Prostate gland (tissue), 2 donors: Measurements from ENCODE around the gene TTC38. TPM values are rescaled to one million over a fixed set of nuclear protein-coding genes. Genes with fewer than 3 reads are reported as not detected.

Experiments
- DNase-seq: peaks from one replicate; pipeline ENCODE4 v3.0.0-alpha.2; 2019; ENCODE audit warnings: low spot score
- H3K27ac ChIP-seq, 2 donors: fragments of 200-600 bp; sonication (generic); 2 replicates each; pipeline ENCODE4 v1.5.1; 2017 to 2019
- H3K27me3 ChIP-seq: fragments of 200-600 bp; sonication (generic); replicated peaks from 2 replicates; pipeline ENCODE4 v1.5.1; 2019; ENCODE audit not compliant: insufficient read depth
- H3K36me3 ChIP-seq, 2 donors: fragments of 200-600 bp; sonication (generic); 1 replicate in 1 of 2; 2 replicates in 1 of 2; pipeline versions ENCODE4 v1.5.1 to v1.8.1; 2017 to 2019
- H3K4me1 ChIP-seq: fragments of 200-600 bp; sonication (generic); replicated peaks from 2 replicates; pipeline ENCODE4 v1.5.1; 2019
- H3K4me3 ChIP-seq, 2 donors: fragments of 200-600 bp; sonication (generic); 2 replicates each; pipeline ENCODE4 v1.5.1; 2017 to 2019
- H3K9me3 ChIP-seq: fragments of 200-600 bp; sonication (generic); 2 replicates; pipeline ENCODE4 v1.5.1; 2017
- POLR2A ChIP-seq: fragments of 450-650 bp; IDR thresholded peaks from one replicate; pipeline ENCODE4 v1.6.1; 2016; ENCODE audit warnings: antibody characterized with exemption, mild to moderate bottlenecking
- POLR2AphosphoS5 ChIP-seq: sonication (generic); formaldehyde crosslinking; IDR thresholded peaks from one replicate; pipeline ENCODE4 v1.6.1; 2017; ENCODE audit warnings: antibody characterized with exemption
- WGBS: methylation state at CpG from one replicate; pipeline ENCODE4 v1.1.5; 2018; 5-methylcytosine and 5-hydroxymethylcytosine counted together
- intact Hi-C: fragments of 100-400 bp; cut with DNase I; formaldehyde crosslinking; loops from one replicate; pipeline ENCODE4 v1.14.2; 2022
- total RNA-seq, 2 donors: library from RNA; depleted of rRNA; stranded (reverse); fragments of >200 nt; gene quantifications; one replicate each; pipeline ENCODE4 v1.1.0, GENCODE V29; 2016
- TF ChIP-seq, protein P1 (sequence below), 4 experiments: fragments of 200-600 bp in 2 of 4; fragments of 450-650 bp in 2 of 4; sonication (generic) in 2 of 4; IDR thresholded peaks; 1 replicate in 3 of 4; 2 replicates in 1 of 4; pipeline ENCODE4 v1.5.1; 2016 to 2019; ENCODE audit warnings: antibody characterized with exemption in 4 of 4, mild to moderate bottlenecking in 2 of 4, moderate library complexity in 2 of 4

The TTC38 gene
- total RNA-seq, 2 donors from 2014 or later = 47.6 to 115 TPM

DNA sequence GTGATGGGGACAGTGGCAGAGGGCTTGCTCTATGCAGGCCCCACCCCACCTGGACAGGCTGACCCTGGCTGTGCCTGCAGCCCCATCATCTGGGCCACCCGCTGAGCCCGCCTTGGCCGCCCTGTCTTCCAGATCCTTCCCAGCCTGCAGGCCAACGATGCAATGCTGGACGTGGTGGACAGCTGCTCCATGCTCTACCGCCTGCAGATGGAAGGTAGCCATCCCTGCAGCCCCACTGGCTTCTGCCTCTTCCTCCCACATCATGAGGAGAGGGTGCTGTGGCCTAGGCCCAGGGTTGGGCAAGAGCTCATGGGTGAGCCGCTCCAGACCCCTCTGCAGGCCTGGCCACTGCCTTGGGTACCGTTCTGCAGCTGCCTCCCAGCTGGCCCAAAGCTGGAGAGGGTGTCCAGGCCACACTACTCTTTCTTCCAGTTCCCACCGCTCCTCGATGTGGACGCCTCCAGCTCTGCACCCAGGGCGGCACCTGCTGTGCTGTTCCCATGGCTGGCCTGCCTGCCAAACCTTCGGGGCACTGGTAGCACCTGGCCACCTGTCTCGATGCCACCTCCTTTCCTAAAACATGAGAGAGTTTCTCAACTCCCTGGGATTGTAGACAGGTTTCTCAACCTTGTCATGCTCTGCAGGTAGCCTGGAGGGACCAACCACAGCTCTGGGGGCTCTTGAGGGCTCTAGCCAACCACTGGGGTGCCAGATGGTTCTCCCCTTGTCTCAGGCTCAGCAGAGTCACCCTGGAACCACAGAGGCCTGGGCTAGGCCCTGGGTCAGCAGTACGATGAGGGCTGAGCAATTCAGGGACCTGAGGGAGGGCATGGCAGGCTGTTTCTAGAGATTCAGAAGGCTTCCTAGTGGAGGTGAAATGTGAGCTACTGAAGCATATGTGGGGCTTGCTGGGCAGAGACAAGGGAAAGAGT lies 19.4 kb downstream of the TTC38 start:
- H3K9me3 ChIP-seq = no peaks in the 10 kb centered on the region
- H3K27me3 ChIP-seq = no peaks in the 10 kb centered on the region
- H3K4me3 ChIP-seq = no peak overlapping the region
- intact Hi-C loops = no loop called here
- WGBS = 90% methylated on average over 14 of the region's 15 CpGs
- H3K4me1 ChIP-seq = no peaks in the 10 kb centered on the region
- TF ChIP-seq, protein P1, sequence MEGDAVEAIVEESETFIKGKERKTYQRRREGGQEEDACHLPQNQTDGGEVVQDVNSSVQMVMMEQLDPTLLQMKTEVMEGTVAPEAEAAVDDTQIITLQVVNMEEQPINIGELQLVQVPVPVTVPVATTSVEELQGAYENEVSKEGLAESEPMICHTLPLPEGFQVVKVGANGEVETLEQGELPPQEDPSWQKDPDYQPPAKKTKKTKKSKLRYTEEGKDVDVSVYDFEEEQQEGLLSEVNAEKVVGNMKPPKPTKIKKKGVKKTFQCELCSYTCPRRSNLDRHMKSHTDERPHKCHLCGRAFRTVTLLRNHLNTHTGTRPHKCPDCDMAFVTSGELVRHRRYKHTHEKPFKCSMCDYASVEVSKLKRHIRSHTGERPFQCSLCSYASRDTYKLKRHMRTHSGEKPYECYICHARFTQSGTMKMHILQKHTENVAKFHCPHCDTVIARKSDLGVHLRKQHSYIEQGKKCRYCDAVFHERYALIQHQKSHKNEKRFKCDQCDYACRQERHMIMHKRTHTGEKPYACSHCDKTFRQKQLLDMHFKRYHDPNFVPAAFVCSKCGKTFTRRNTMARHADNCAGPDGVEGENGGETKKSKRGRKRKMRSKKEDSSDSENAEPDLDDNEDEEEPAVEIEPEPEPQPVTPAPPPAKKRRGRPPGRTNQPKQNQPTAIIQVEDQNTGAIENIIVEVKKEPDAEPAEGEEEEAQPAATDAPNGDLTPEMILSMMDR (IDR thresholded peaks at IDR 0.05) = no peak
- TF ChIP-seq POLR2AphosphoS5 (no peak), POLR2A (no peak)
- no peak overlapping the region for H3K27ac ChIP-seq
- DNase-seq = no peak
- H3K36me3 ChIP-seq = peaks cover 0 to 14% of the 10 kb centered on the region in 2 donors

DNA sequence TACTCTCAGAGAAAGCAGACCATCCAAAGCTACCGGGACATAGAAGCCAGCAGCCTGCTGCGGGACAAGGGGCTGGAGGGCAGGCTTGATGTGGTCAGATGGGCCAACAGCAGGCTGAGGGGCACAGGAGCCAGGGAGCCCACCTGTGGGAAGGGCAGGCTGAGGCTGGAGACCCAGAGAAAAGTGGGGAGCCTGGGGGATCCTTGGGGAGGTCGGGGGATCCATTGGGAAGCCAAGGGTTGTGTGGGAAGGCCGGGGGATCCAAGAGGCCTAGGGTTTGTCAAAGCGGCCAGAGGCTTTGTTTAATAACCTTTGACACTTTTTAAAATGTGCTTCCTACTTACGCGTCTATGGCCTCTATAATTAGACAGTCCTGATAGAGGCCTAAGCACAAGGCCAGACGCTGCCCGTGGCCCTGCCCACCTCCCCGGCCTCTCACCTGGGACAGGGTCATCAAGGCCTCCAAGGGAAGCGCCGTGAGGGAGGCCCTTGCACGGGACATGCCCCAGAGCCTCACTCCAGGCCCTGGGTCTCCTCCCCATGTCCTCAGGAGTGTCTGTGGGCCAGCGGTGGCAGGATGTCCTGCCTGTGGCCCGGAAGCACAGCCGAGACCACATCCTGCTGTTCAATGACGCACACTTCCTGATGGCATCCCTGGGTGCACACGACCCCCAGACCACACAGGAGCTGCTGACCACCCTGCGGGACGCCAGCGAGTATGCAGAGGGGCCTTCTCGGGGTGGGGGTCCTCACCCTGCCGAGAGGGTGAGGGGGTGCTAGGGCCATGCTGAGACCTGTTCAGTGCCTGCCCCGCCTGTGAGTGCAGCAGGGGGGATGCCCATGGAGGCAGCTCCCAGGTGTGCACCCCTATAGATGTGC lies 20.3 kb downstream of the TTC38 start:
- Histone ChIP-seq H3K27ac (no peak overlapping the region), H3K4me3 (no peak overlapping the region), H3K36me3 (peaks cover 0 to 19% of the 10 kb centered on the region in 2 donors), H3K27me3 (no peaks in the 10 kb centered on the region), H3K4me1 (no peaks in the 10 kb centered on the region), H3K9me3 (no peaks in the 10 kb centered on the region)
- WGBS = 78% methylated on average over 23 of the region's 24 CpGs
- no peak for TF ChIP-seq POLR2AphosphoS5
- TF ChIP-seq POLR2A = no peak
- TF ChIP-seq, protein P1 (IDR thresholded peaks at IDR 0.05) = no peak
- intact Hi-C loops = no loop called here
- no peak for DNase-seq

DNA sequence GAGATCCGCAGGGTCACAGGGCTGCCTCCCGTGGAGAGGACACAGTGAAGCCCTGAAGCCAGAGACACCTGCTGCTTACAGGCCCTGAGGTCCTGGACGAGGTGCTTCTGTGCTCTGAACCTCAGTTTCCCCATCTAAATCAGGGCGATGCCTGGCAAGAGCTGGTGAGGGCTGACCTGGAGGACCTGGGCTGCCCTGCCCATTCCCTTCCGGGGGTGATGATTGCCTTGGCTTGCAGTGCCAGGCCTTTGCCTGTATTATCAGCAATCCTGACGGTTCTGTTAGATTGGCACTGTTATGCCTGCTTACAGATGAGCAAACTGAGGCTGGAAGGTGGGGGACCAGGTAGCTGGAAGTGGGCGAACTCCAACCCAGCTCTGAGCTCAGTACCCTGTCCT lies 21.0 kb downstream of the TTC38 start:
- Histone ChIP-seq H3K27me3 (no peaks in the 10 kb centered on the region), H3K4me1 (no peaks in the 10 kb centered on the region), H3K9me3 (no peaks in the 10 kb centered on the region), H3K4me3 (no peak overlapping the region), H3K27ac (no peak overlapping the region), H3K36me3 (peaks cover 0 to 18% of the 10 kb centered on the region in 2 donors)
- TF ChIP-seq POLR2A (no peak), POLR2AphosphoS5 (no peak)
- TF ChIP-seq, protein P1 (IDR thresholded peaks at IDR 0.05) = no peak
- WGBS = 87% methylated on average over 7 of the region's 7 CpGs
- DNase-seq = no peak
- intact Hi-C loops = no loop called here

DNA sequence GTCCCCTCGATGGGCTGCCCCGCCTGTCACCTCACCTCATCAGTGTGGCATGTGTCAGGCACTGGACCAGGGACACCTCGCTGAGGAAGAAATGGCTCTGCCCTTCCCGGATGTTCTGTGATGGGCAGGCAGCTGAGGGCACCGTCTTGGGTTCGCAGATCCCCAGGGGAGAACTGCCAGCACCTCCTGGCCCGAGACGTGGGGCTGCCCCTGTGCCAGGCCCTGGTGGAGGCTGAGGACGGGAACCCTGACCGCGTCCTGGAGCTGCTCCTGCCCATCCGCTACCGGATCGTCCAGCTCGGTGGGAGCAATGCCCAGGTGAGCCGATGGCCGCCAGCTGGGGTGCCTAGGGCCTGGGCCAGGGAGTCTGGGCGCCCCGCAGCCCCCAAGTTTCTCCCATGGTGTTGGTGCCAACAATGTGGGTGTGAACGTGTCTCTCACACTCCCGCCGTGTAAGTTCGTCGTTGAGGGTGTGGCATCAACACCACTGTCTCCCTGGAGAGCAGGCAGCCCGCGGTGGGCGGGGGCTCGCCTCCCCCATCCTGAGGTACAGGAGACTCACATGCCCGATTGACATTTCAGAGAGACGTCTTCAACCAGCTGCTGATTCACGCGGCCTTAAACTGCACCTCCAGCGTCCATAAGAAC lies 21.6 kb downstream of the TTC38 start:
- no peak for DNase-seq
- 86% methylated on average over 33 of the region's 33 CpGs for WGBS
- H3K4me1 ChIP-seq = no peaks in the 10 kb centered on the region
- TF ChIP-seq, protein P1 (IDR thresholded peaks at IDR 0.05) = no peak
- TF ChIP-seq POLR2A (no peak), POLR2AphosphoS5 (no peak)
- no peak overlapping the region for H3K27ac ChIP-seq
- intact Hi-C loops = no loop called here
- H3K4me3 ChIP-seq = no peak overlapping the region
- H3K27me3 ChIP-seq = no peaks in the 10 kb centered on the region
- H3K9me3 ChIP-seq = no peaks in the 10 kb centered on the region
- peaks cover 0 to 13% of the 10 kb centered on the region in 2 donors for H3K36me3 ChIP-seq
